ENCODE results near the gene PKN3. TPM values are rescaled to one million over a fixed set of nuclear protein-coding genes. Genes with fewer than 3 reads are reported as not detected.
A peak's percentile ranks its signal among the peaks of the same experiment; 100 is the strongest.
"Not testable (repeated sequence)": the region's sequence is repeated elsewhere in the genome, so short reads cannot be mapped to it uniquely, and the experiment has no call there.

PKN3 gene
- total RNA-seq, 2 donors from 2014 or later, result 10.7 to 14.0 TPM

DNA sequence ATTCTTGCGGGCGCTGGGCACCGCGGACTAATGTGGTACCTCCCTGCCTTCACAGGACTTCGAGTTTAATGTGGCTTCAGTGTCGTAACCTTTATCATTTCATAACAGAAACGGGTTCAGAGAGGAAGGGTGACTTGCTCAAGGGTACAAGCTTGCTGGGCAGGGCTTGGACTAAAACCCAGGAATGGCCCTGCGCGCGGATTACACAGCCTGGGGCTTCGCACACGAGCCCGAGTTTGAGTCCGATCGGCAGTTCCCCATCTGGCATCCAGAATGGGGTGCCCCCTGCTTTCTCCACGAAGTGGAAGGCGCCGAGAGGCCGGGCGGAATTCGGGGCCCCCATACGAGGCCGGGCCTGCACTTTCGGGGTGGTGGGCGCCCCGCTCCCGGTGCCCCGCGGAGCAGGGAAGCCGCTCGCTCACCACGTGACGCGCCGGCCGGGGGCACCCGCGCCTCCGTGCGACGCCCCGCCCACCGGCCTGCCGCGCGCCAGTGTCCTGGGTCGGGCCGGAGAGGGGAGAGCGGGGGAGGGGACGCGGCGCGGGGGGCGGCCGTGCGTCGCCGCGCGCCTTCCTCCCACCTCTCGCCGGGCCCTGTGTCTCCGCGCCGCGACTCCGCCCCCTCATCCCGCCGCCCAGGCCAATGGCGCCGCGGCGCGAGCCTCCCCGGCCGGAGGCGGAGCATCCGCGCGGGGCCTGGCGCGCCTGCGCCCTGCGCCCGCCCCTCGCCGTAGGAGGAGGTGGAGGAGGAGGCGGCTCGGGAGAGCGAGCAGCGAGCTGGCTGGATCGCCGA is 13.6 kb upstream of the PKN3 start, which contains the start of gene SET:
TSS of gene SET (plus strand) at position 722 of the 792 bp plus-strand sequence. CDS start 361 bp downstream, outside the sequence.
- no peaks in the 10 kb centered on the region for H3K9me3 Mint-ChIP-seq
- H3K36me3 Mint-ChIP-seq, result peaks cover 39 to 42% of the 10 kb centered on the region in 2 donors
- DNase-seq (ENCODE audit: low spot score in 2 of 2), result peak; percentile 94 to 96
- peak within 1 kb of the TSS; percentile 89 to 95 for H3K27ac Mint-ChIP-seq
- peak; percentile 67 to 79 for ATAC-seq

DNA sequence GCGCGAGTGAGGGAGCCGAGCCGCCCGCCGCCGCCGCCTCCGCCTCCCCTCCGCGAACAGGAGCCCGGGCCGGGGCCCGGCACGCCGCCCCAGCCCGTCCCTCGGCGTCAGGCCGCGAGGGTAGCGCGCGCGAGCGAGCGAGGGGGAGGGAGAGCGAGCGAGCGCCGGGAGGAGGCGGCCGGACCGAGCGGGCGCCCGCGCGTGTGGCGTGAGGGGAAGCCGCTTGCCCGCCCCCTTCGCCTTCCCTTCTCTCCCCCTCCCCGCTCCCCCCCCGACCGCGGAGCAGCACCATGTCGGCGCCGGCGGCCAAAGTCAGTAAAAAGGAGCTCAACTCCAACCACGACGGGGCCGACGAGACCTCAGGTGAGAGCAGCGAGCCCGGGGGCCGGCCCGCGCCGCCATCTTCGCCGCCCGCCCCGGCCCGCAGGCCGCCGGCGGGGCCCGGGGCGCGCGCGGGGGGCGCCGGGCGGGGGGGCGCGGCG is 13.0 kb upstream of the PKN3 start:
- no peaks in the 10 kb centered on the region for H3K9me3 Mint-ChIP-seq
- ATAC-seq (peak in 1 of 2 donors; percentile 1), DNase-seq (ENCODE audit: low spot score in 2 of 2) (no peak)
- H3K36me3 Mint-ChIP-seq, result peaks cover 36 to 44% of the 10 kb centered on the region in 2 donors
- H3K27ac Mint-ChIP-seq, result peak overlapping the region in 1 of 2 donors; percentile 29

DNA sequence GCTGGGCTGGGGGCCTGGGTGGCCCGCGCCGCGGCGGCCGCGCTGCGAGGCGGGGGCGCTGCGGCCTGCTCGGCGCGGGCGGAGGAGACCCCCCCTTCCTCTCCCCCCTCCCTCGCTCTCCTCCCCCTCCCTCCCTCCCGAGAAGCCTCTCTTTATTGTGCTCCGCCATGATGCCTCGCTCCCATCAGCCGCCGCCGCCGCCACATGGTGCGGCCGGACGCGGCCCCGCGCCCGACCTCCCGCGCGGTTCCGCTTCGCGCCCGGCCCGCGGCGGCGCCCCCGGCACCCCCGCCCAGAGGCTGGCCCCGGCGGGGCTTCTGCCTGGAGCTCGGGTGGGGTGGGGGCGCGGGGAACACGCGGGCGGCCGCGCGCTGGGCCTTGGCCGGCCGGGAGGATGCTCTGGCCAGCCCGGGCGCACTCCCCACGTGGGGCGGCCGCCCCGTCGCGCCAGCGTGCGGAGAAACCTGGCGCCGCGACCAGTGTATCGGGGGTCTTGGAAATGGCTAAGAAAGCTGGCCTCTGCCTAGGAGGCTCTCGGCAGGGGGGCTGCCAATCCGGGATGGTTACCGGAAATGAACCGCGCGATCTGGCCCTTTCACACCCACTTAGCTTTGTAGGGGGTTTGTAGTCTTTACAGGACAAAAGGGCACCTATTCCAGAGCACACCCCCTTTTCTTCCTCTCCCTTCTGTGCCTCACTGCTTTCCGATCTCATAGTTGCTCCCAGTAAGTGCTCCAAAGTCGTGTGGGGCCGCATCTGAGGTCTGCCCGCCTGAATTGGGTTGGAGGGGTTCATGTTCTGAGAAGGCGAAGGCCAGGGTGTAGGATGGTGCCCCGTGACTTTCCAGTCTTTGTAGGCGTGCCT is 12.3 kb upstream of the PKN3 start:
- Mint-ChIP-seq H3K9me3 (no peaks in the 10 kb centered on the region), H3K27ac (peak overlapping the region; percentile 89 to 98), H3K36me3 (peaks cover 31 to 45% of the 10 kb centered on the region in 2 donors)
- DNase-seq (ENCODE audit: low spot score in 2 of 2), result no peak
- no peak for ATAC-seq

DNA sequence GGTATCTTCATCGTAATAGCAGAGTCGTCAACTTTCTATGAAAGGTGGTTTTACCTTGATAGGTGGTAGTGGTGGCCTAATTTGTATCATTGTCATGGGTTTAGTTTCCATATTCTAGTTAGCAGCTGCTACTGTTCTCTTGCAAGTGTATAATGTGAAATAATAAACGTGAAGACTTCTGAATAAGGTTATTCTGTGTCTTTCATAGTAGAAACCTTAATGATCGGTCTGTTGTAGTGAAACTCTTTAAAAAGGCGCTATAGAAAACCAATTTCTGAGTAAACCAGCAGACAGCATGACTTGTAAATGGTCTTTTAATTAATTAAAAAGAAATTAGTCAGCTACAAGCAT is 11.6 kb upstream of the PKN3 start:
- Mint-ChIP-seq H3K9me3 (no peaks in the 10 kb centered on the region), H3K27ac (peak overlapping the region; percentile 89 to 98), H3K36me3 (peaks cover 31 to 46% of the 10 kb centered on the region in 2 donors)
- ATAC-seq, result no peak
- DNase-seq (ENCODE audit: low spot score in 2 of 2), result no peak

DNA sequence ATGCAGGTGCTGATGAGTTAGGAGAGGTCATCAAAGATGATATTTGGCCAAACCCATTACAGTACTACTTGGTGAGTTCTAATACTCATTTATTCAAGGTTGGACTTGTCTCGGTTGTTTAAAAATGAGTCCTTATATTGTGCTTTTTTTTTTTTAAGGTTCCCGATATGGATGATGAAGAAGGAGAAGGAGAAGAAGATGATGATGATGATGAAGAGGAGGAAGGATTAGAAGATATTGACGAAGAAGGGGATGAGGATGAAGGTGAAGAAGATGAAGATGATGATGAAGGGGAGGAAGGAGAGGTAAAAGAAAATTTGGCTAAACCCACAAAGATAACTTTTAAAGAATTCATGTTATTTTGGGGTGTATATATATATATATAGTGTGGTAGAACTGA is 8.6 kb upstream of the PKN3 start:
- not testable (repeated sequence) for ATAC-seq; H3K9me3 Mint-ChIP-seq; DNase-seq (ENCODE audit: low spot score in 2 of 2)
- H3K36me3 Mint-ChIP-seq, result peaks cover 31 to 60% of the 10 kb centered on the region in 2 donors
- H3K27ac Mint-ChIP-seq, result peak overlapping the region in 1 of 2 donors; percentile 3

DNA sequence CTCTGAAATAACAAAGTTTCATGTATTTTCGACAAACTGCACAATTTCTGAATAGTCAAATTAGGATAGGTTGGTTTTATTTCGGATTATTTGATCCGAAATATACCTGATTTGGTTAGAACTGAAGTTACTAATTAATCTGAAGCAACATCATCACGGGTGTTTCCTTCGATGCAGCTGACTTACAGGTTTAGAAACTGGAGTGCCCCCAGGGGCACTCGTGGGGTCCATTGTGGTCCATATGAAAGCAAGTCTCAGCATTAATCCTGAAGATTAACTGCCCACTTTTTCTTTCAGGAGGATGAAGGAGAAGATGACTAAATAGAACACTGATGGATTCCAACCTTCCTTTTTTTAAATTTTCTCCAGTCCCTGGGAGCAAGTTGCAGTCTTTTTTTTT is 8.0 kb upstream of the PKN3 start:
- H3K36me3 Mint-ChIP-seq, result peaks cover 31 to 60% of the 10 kb centered on the region in 2 donors
- no peak for DNase-seq (ENCODE audit: low spot score in 2 of 2)
- no peak overlapping the region for H3K27ac Mint-ChIP-seq
- ATAC-seq, result no peak
- no peaks in the 10 kb centered on the region for H3K9me3 Mint-ChIP-seq

DNA sequence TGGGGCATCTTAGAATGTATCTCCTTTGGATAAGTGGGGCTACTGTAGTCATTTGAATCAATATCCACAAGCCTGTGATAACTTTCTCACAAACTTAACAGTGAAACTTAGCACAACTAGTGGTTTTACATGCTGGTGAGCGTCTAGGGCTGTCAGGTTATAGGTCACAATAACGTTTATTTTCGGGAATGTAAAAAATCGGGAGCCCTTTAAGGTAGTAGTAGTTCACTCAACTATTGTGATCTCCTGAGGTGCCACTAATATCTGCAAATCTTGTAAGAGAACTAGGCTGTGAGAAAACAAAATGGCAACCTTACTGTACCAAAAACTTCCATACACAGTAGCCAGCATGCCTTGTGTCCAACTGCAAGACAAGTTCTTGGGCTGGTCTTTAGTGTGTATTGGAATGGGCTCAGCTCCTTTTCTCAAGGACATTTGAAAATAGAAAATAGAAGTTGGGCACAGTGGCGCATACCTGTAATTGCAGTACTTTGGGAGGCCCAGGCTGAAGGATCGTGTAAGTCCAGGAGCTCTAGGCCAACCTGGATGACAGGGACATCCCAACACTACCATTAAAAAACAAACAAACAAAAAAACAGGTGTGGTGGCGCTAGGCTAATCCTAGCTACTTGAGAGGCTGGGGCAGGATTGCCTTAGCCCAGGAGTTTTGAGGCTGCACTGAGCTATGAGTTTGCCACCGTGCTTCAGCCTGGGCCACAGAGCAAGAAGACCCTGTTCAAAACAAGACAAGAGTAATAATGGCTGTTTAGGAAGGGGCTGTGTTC is 5.2 kb upstream of the PKN3 start:
- ATAC-seq (no peak), DNase-seq (ENCODE audit: low spot score in 2 of 2) (no peak)
- H3K9me3 Mint-ChIP-seq, result no peaks in the 10 kb centered on the region
- H3K27ac Mint-ChIP-seq, result peak overlapping the region in 1 of 2 donors; percentile 41
- peaks cover 15 to 40% of the 10 kb centered on the region in 2 donors for H3K36me3 Mint-ChIP-seq

DNA sequence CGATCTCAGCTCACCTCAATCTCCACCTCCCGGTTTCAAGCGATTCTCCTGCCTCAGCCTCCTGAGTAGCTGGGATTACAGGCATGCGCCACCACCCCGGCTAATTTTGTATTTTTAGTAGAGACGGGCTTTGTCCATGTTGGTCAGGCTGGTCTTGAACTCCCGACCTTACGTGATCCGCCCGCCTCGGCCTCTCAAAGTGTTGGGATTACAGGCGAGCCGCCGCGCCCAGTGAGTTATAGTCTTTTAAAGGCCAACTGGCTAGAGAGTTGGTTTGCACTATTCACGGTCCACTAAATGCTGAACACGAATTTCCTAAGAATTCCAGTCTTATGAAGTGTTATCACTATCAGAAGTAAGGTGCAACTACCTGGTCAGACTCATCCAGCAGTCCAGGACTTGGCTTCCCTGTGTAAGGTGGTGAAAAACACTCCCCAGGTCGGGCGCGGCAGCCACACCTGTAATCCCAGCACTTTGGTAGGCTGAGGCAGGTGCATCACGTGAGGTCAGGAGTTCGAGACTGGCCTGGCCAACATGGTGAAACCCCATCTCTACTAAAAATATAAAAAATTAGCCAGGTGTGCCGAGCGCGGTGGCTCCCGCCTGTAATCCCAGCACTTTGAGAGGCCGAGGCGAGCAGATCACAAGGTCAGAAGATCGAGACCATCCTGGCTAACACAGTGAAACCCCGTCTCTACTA is 3.1 kb upstream of the PKN3 start:
- H3K27ac Mint-ChIP-seq, result peak overlapping the region in 1 of 2 donors; percentile 50
- not testable (repeated sequence) for H3K9me3 Mint-ChIP-seq; DNase-seq (ENCODE audit: low spot score in 2 of 2); ATAC-seq
- peaks cover 0 to 22% of the 10 kb centered on the region in 2 donors for H3K36me3 Mint-ChIP-seq

DNA sequence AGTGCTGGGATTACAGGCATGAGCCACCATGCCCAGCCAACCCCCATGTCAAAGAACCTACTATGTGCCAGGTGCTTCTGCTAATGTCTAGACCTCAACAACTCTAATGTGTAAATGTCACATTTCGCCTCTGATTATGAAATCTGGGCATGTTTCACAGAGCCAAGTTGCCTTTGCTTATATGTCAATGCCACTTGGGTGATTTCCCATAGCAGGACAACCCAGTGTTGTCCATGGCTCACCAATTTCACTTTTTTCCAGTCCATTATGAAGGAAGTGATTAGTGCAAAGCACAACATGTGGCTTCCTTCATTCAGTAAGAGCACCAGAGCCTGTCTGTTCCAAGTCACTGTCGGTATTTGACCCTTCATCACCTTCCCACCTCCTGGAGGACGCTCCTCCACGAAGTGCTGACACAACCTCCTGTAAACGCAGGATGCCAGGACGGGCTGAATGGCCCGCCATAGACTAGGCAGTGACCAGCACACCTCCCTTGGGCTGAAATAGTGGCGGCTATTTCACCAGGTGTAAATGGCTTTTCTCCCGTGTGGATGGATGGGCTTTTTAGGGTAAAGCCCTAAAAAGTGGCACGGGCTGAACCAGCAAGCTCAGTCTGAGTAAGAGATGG is 962 bp upstream of the PKN3 start:
- DNase-seq (ENCODE audit: low spot score in 2 of 2) (no peak), ATAC-seq (no peak)
- Mint-ChIP-seq H3K36me3 (peaks cover 0 to 8% of the 10 kb centered on the region in 2 donors), H3K9me3 (no peaks in the 10 kb centered on the region), H3K27ac (peak overlapping the region; percentile 53 to 87)

DNA sequence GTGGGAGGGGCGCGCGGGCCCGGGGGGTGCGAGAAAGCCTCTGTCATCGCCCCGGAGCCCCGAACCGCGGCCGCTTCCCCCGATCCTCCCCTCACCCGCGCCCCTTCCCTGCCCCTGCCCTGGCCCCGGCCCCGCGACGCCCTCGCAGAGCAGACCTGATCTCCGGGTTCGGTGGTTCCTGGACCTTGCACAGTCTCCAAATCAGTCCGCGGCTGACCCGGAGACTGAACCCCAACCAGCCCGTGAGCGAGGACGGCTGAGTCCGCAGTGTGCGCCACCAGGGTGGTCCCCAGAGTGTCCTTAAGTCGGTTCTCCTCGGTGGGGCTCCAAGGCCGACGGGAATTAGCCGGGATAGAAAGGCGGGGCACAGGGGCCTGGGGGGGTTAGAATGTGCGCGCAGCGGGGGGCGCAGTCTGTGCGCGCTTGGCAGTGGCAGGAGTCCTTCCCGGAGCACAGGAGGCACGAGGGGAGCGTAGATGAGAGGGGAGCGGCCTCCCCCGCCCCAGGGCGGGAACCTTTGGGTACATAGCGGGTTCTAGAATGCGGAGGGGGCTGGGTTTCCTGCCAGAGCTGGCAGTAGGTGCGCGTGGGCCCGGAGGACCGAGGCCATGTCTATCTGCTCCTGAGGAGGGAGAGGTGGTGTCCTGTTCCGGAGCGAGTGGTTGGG is 779 bp downstream of the PKN3 start:
- Mint-ChIP-seq H3K27ac (peak overlapping the region; percentile 70 to 86), H3K36me3 (no peaks in the 10 kb centered on the region), H3K9me3 (no peaks in the 10 kb centered on the region)
- ATAC-seq (peak; percentile 27 to 31), DNase-seq (ENCODE audit: low spot score in 2 of 2) (peak; percentile 36 to 60)

DNA sequence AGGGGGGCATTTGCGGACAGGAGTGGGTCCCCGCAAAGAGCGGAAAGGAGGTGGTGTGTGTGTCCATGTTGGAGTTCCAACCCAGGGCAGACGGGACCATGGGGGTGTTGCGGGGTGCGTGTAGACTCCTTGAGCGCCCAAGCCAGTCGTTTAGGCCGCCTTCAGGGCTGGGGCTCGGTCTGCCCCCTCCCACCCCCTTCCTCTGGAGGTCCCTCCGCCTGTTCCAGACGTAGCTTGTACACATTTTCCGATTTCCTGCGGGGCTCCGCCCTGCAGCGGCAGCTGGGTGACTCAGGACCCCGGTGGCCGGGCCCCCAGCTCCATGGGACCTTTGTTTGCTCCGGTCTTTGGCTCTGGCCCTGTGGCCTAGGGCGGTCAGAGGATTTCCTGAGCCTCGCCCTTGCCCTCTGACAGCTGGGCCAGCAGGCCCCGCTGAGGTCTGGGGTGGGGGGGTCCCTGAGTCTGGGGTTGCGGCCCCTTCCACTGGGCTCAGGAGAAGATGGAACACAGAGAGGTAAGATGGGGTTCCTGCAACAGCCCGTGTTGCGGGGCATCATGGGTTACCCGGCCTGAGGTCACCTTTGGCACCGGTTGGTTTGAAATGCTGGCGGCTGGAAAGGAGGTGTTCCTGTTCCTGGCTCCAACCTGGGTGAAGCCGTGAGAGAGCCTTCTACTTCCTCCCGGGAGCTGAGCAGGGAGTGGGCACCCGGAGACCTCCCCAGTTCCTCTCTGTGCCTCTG is 1.5 kb downstream of the PKN3 start:
- peak overlapping the region in 1 of 2 donors; percentile 70 for H3K27ac Mint-ChIP-seq
- no peaks in the 10 kb centered on the region for H3K9me3 Mint-ChIP-seq
- H3K36me3 Mint-ChIP-seq, result no peaks in the 10 kb centered on the region
- ATAC-seq (no peak), DNase-seq (ENCODE audit: low spot score in 2 of 2) (no peak)

DNA sequence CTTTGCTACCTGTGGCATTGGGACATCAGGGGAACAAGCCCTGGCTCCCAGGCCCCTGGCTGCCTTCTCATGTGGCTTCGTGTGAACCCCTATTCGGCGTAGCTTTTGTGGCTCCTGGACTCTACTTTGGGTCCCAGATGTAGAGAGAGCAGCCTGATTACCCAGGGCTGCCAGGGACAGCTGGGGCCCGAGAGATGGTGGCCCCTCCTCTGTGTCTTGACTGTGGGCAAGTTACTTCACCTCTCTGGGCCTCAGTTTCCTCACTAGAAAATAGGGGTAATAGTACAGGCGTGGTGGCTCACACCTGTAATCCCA is 2.0 kb downstream of the PKN3 start:
- Mint-ChIP-seq H3K9me3 (no peaks in the 10 kb centered on the region), H3K36me3 (no peaks in the 10 kb centered on the region), H3K27ac (no peak overlapping the region)
- DNase-seq (ENCODE audit: low spot score in 2 of 2) (no peak), ATAC-seq (no peak)

DNA sequence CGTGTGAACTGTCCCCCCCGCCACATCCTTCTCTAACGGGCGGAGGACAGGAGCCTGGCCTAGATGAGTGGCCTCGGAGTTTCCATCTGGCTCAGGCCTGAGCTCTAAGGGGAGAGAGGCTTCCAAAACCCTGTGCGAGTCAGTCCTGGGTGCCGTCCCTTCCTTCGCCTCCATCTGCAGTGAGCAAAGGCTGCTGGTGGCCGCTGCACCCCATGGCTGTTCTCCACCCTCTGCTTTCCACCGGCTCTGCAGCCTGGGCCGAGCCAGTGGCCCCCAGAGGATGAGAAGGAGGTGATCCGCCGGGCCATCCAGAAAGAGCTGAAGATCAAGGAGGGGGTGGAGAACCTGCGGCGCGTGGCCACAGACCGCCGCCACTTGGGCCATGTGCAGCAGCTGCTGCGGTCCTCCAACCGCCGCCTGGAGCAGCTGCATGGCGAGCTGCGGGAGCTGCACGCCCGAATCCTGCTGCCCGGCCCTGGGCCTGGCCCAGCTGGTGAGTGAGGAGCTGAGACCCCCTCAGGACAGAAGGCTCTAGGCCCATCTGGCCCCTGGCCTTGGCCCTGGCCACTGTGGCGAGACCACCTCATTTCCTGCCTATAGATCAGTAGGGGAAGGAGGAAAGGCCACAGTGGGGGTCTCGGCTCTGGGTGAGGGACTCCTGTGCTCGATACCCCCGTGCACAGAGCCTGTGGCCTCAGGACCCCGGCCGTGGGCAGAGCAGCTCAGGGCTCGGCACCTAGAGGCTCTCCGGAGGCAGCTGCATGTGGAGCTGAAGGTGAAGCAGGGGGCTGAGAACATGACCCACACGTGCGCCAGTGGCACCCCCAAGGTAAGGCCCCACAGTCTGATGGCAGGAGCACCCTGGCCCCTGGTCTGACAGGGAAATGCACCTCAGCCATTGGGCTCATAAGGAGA is 3.0 kb downstream of the PKN3 start:
- no peaks in the 10 kb centered on the region for H3K9me3 Mint-ChIP-seq
- no peak overlapping the region for H3K27ac Mint-ChIP-seq
- DNase-seq (ENCODE audit: low spot score in 2 of 2) (no peak), ATAC-seq (no peak)
- no peaks in the 10 kb centered on the region for H3K36me3 Mint-ChIP-seq

DNA sequence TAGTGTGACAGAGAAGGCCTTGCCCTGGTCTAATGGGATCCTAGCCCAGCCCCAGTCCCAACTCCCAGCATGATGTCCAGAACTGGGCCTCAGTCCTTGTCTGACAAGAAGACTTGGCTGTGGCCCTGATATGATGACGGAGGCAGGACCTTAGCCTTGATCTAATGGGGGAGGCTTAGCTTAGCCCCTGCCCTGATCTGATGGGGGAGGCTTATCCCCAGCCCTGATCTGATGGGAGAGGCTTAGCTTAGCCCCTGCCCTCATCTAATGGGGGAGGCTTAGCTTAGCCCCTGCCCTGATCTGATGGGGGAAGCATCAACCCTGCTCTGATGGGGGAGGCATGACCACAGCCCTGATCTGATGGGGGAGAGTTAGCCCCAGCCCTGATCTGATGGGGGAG is 3.7 kb downstream of the PKN3 start:
- no peak for DNase-seq (ENCODE audit: low spot score in 2 of 2)
- Mint-ChIP-seq H3K9me3 (no peaks in the 10 kb centered on the region), H3K36me3 (no peaks in the 10 kb centered on the region), H3K27ac (no peak overlapping the region)
- ATAC-seq, result no peak

All from activated naive CD4-positive, alpha-beta T cell treated with anti-CD3 and anti-CD28 coated beads, Interleukin-2, amount 50 U/mL, for 72 hours (primary cell).